ENCODE data around the gene ACSL1. TPM values are rescaled to one million over a fixed set of nuclear protein-coding genes. Genes with fewer than 3 reads are reported as not detected.

ACSL1 gene
- total and polyA plus RNA-seq, 2 donors (not counting 3 experiments of a cell fraction or from before 2014, with no cell fraction given), result 7.3 to 17.7 TPM

- no peak overlapping the region for H2AFZ ChIP-seq (ENCODE audit: low read depth, low read length)
- FAIRE-seq, result no peak
- H3K9me1 ChIP-seq (replicated peaks; ENCODE audit: control insufficient read depth, extremely low read depth, insufficient read depth, low read length), result no peaks in the 10 kb centered on the region
- H3K4me1 ChIP-seq (ENCODE audit: control insufficient read depth, extremely low read depth, insufficient read depth, low read length), result no peaks in the 10 kb centered on the region
- H3K4me3 ChIP-seq (replicated peaks in 1 of 3; ENCODE audit: insufficient read depth in 1 of 3, low read depth in 1 of 3, low read length in 3 of 3), result no peak overlapping the region
- H3K4me2 ChIP-seq (ENCODE audit: insufficient read depth, low read length), result no peak overlapping the region
- dilution Hi-C loops (cut with MboI; ENCODE audit: extremely low pct_ligation_motif_present, low sequenced_read_pairs) (no loop called here), intact Hi-C loops (cut with micrococcal nuclease) (no loop called here)
- no peak overlapping the region for H3K27ac ChIP-seq (ENCODE audit: insufficient read depth, low read depth, low read length)
- ChIA-PET POLR2A (no interaction called here), CTCF (no interaction called here)
- H4K20me1 ChIP-seq (replicated peaks; ENCODE audit: control insufficient read depth, extremely low read depth, insufficient read depth, low read length), result no peaks in the 10 kb centered on the region
- TF ChIP-seq GATA2 (IDR thresholded peaks at IDR 0.05; ENCODE audit: insufficient read depth, insufficient read length, low read depth, low read length) (no peak), EZH2 (IDR thresholded peaks at IDR 0.05; ENCODE audit: borderline replicate concordance, low read depth, low read length, severe bottlenecking) (no peak), MAX (IDR thresholded peaks at IDR 0.05; ENCODE audit: insufficient read depth, insufficient read length) (no peak), POLR2A (IDR thresholded peaks at IDR 0.05; ENCODE audit: low read depth, low read length) (no peak), MYC (IDR thresholded peaks at IDR 0.05; ENCODE audit: low read depth, low read length) (no peak)
- DNase-seq (ENCODE audit: low read depth, low spot score), result no peak
- no peaks in the 10 kb centered on the region for H3K9me3 ChIP-seq (replicated peaks; ENCODE audit: control insufficient read depth, insufficient read depth, low read length)
- no peaks in the 10 kb centered on the region for H3K27me3 ChIP-seq (ENCODE audit: control insufficient read depth in 2 of 2, insufficient read depth in 2 of 2, low read length in 2 of 2)
- peaks cover 0 to 2% of the 10 kb centered on the region in 2 experiments for H3K36me3 ChIP-seq (ENCODE audit: control insufficient read depth in 2 of 2, extremely low read depth in 1 of 2, insufficient read depth in 2 of 2, low read length in 2 of 2)
- no peak overlapping the region for H3K9ac ChIP-seq (replicated peaks; ENCODE audit: extremely low read depth, insufficient read depth, low read length)
- no TSS peak for BruUV-seq (replicated peaks)
- no peaks in the 10 kb centered on the region for H3K79me2 ChIP-seq (ENCODE audit: control insufficient read depth, insufficient read depth, low read length)
Observed at GRCh38 chr4:184766446-184766845, 59.3 kb downstream of the ACSL1 start.

DNA sequence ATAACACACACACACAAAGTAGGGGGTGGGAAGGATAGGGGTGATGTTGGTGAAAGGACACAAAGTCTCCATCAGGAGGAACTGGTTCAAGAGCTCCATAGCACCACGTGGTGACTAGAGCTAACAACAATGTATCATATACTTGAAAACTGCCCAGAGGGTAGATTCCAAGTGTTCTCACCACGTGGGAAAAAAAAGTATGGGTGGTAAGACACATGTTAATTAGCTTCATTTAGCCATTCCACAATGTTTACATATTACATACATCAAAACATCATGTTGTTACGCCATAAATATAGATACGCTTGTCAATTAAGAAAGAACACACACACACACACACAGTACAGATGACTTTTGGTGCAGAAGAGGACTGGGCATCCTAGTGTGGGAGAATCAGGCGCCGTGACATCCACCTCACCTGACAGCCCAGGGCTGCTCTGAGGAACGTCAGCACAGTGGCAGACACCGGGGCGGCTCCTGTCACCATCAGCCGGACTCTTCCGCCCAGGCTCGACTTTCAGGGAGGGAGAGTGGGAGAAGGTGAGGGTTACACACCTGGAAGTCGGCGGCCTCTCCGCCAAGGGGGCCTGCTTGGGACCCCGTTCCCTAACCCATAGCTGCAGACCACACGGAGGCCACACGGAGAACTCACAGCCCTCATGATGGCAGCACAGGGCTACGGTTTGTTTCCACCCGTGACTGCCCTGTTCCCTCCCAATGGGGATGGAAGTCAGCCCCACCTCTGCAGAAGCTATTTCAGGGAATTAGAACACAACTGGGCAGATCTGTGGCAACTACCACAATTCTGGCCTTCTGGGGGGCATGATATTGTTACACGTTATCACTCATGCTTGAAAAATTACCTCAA lies 60.1 kb downstream of the ACSL1 start:
- ChIA-PET CTCF (no interaction called here), POLR2A (no interaction called here)
- no peaks in the 10 kb centered on the region for H3K4me1 ChIP-seq (ENCODE audit: control insufficient read depth, extremely low read depth, insufficient read depth, low read length)
- DNase-seq (ENCODE audit: low read depth, low spot score) (no peak), FAIRE-seq (no peak)
- no peak overlapping the region for H3K4me2 ChIP-seq (ENCODE audit: insufficient read depth, low read length)
- no peak overlapping the region for H3K9ac ChIP-seq (replicated peaks; ENCODE audit: extremely low read depth, insufficient read depth, low read length)
- H3K27me3 ChIP-seq (ENCODE audit: control insufficient read depth in 2 of 2, insufficient read depth in 2 of 2, low read length in 2 of 2), result no peaks in the 10 kb centered on the region
- TF ChIP-seq EZH2 (IDR thresholded peaks at IDR 0.05; ENCODE audit: borderline replicate concordance, low read depth, low read length, severe bottlenecking) (no peak), GATA2 (IDR thresholded peaks at IDR 0.05; ENCODE audit: insufficient read depth, insufficient read length, low read depth, low read length) (no peak), FOS (IDR thresholded peaks at IDR 0.05; ENCODE audit: borderline replicate concordance, insufficient read depth, low read length) (no peak), MAX (IDR thresholded peaks at IDR 0.05; ENCODE audit: insufficient read depth, insufficient read length) (no peak), POLR2A (IDR thresholded peaks at IDR 0.05; ENCODE audit: low read depth, low read length) (no peak)
- dilution Hi-C loops (cut with MboI; ENCODE audit: extremely low pct_ligation_motif_present, low sequenced_read_pairs) (no loop called here), intact Hi-C loops (cut with micrococcal nuclease) (no loop called here)
- H3K79me2 ChIP-seq (ENCODE audit: control insufficient read depth, insufficient read depth, low read length), result no peaks in the 10 kb centered on the region
- no peaks in the 10 kb centered on the region for H3K9me3 ChIP-seq (replicated peaks; ENCODE audit: control insufficient read depth, insufficient read depth, low read length)
- H2AFZ ChIP-seq (ENCODE audit: low read depth, low read length), result no peak overlapping the region
- no TSS peak for BruUV-seq (replicated peaks)
- H3K4me3 ChIP-seq (replicated peaks in 1 of 3; ENCODE audit: insufficient read depth in 1 of 3, low read depth in 1 of 3, low read length in 3 of 3), result no peak overlapping the region
- H3K36me3 ChIP-seq (ENCODE audit: control insufficient read depth in 2 of 2, extremely low read depth in 1 of 2, insufficient read depth in 2 of 2, low read length in 2 of 2), result peaks cover 0 to 2% of the 10 kb centered on the region in 2 experiments
- H3K27ac ChIP-seq (ENCODE audit: insufficient read depth, low read depth, low read length), result no peak overlapping the region
- no peaks in the 10 kb centered on the region for H3K9me1 ChIP-seq (replicated peaks; ENCODE audit: control insufficient read depth, extremely low read depth, insufficient read depth, low read length)
- no peaks in the 10 kb centered on the region for H4K20me1 ChIP-seq (replicated peaks; ENCODE audit: control insufficient read depth, extremely low read depth, insufficient read depth, low read length)

Measured in endothelial cell of umbilical vein (primary cell).